ENCODE measurements around the gene DCAF12.
"Not testable (repeated sequence)": the region's sequence is repeated elsewhere in the genome, so short reads cannot be mapped to it uniquely, and the experiment has no call there.

The DCAF12 gene

GRCh38 chr9:34139477-34140146 lies 13.1 kb upstream of the DCAF12 start:
- peak; percentile 41 for TF ChIP-seq CTCF (IDR thresholded peaks at IDR 0.05; ENCODE audit: poor library complexity, severe bottlenecking)
- DNase-seq (ENCODE audit: low spot score), result no peak
- H3K4me1 ChIP-seq (ENCODE audit: insufficient read depth, poor library complexity, severe bottlenecking), result no peaks in the 10 kb centered on the region
- H3K36me3 ChIP-seq (ENCODE audit: low read depth), result no peaks in the 10 kb centered on the region
- no peak overlapping the region for H3K4me3 ChIP-seq (ENCODE audit: severe bottlenecking)
- no peaks in the 10 kb centered on the region for H3K27me3 ChIP-seq (ENCODE audit: insufficient read depth, poor library complexity, severe bottlenecking)
- no peaks in the 10 kb centered on the region for H3K9me3 ChIP-seq (ENCODE audit: severe bottlenecking)
- ATAC-seq (ENCODE audit: low read depth), result peak; percentile 52; the same call in 1 of the 3 replicates
- no peak overlapping the region for H3K27ac ChIP-seq (ENCODE audit: poor library complexity, severe bottlenecking)

GRCh38 chr9:34138644-34139043 lies 12.1 kb upstream of the DCAF12 start:
- H3K4me3 ChIP-seq (ENCODE audit: severe bottlenecking); H3K36me3 ChIP-seq (ENCODE audit: low read depth); H3K9me3 ChIP-seq (ENCODE audit: severe bottlenecking); DNase-seq (ENCODE audit: low spot score); H3K27ac ChIP-seq (ENCODE audit: poor library complexity, severe bottlenecking); H3K4me1 ChIP-seq (ENCODE audit: insufficient read depth, poor library complexity, severe bottlenecking); H3K27me3 ChIP-seq (ENCODE audit: insufficient read depth, poor library complexity, severe bottlenecking); ATAC-seq (ENCODE audit: low read depth): not testable (repeated sequence)

- no peak for TF ChIP-seq CTCF (IDR thresholded peaks at IDR 0.05; ENCODE audit: poor library complexity, severe bottlenecking)
- Histone ChIP-seq H3K36me3 (ENCODE audit: low read depth) (no peaks in the 10 kb centered on the region), H3K27ac (ENCODE audit: poor library complexity, severe bottlenecking) (no peak overlapping the region), H3K27me3 (ENCODE audit: insufficient read depth, poor library complexity, severe bottlenecking) (no peaks in the 10 kb centered on the region), H3K4me1 (ENCODE audit: insufficient read depth, poor library complexity, severe bottlenecking) (no peaks in the 10 kb centered on the region), H3K9me3 (ENCODE audit: severe bottlenecking) (no peaks in the 10 kb centered on the region), H3K4me3 (ENCODE audit: severe bottlenecking) (no peak overlapping the region)
- DNase-seq (ENCODE audit: low spot score), result no peak
- ATAC-seq (ENCODE audit: low read depth), result no peak
Measured at GRCh38 chr9:34134521-34134920, 8.0 kb upstream of the DCAF12 start.

- H3K36me3 ChIP-seq (ENCODE audit: low read depth), result no peaks in the 10 kb centered on the region
- no peaks in the 10 kb centered on the region for H3K9me3 ChIP-seq (ENCODE audit: severe bottlenecking)
- TF ChIP-seq CTCF (IDR thresholded peaks at IDR 0.05; ENCODE audit: poor library complexity, severe bottlenecking), result no peak
- DNase-seq (ENCODE audit: low spot score), result no peak
- no peaks in the 10 kb centered on the region for H3K27me3 ChIP-seq (ENCODE audit: insufficient read depth, poor library complexity, severe bottlenecking)
- no peak for ATAC-seq (ENCODE audit: low read depth)
- H3K4me1 ChIP-seq (ENCODE audit: insufficient read depth, poor library complexity, severe bottlenecking), result no peaks in the 10 kb centered on the region
- no peak overlapping the region for H3K27ac ChIP-seq (ENCODE audit: poor library complexity, severe bottlenecking)
- H3K4me3 ChIP-seq (ENCODE audit: severe bottlenecking), result no peak overlapping the region
Measured at GRCh38 chr9:34133436-34133949, 7.0 kb upstream of the DCAF12 start.

GRCh38 chr9:34131571-34131970 lies 5.1 kb upstream of the DCAF12 start:
- no peaks in the 10 kb centered on the region for H3K27me3 ChIP-seq (ENCODE audit: insufficient read depth, poor library complexity, severe bottlenecking)
- ATAC-seq (ENCODE audit: low read depth), result no peak
- H3K4me1 ChIP-seq (ENCODE audit: insufficient read depth, poor library complexity, severe bottlenecking), result no peaks in the 10 kb centered on the region
- H3K4me3 ChIP-seq (ENCODE audit: severe bottlenecking), result no peak overlapping the region
- no peak for DNase-seq (ENCODE audit: low spot score)
- no peak for TF ChIP-seq CTCF (IDR thresholded peaks at IDR 0.05; ENCODE audit: poor library complexity, severe bottlenecking)
- no peaks in the 10 kb centered on the region for H3K9me3 ChIP-seq (ENCODE audit: severe bottlenecking)
- H3K36me3 ChIP-seq (ENCODE audit: low read depth), result no peaks in the 10 kb centered on the region
- H3K27ac ChIP-seq (ENCODE audit: poor library complexity, severe bottlenecking), result no peak overlapping the region

All from RWPE2 (cell line).